A549 (cell line): ENCODE measurements around the gene THRA.

Experiments
- EP300 ChIP-seq, 2 experiments: fragments of >200 bp; sonication (Bioruptor Twin); formaldehyde crosslinking; IDR thresholded peaks; 2 replicates in 1 of 2; 3 replicates in 1 of 2; pipeline ENCODE4 v1.6.1; 2016 to 2017
- ESRRA ChIP-seq: fragments of 150-350 bp; IDR thresholded peaks from 2 replicates; pipeline ENCODE4 v1.6.1; 2014; ENCODE audit warnings: mild to moderate bottlenecking, low read length, borderline replicate concordance
- HOXB5 ChIP-seq: fragments of 250-450 bp; sonication (Bioruptor Pico); IDR thresholded peaks from 2 replicates; pipeline ENCODE4 v1.5.0; 2020; ENCODE audit warnings: mild to moderate bottlenecking, moderate library complexity
- MAFK ChIP-seq: fragments of 450-650 bp; IDR thresholded peaks from 2 replicates; pipeline ENCODE4 v1.6.1; 2014; ENCODE audit not compliant: partially characterized antibody
- POLR2A ChIP-seq: IDR thresholded peaks from 2 replicates; pipeline ENCODE4 v1.6.1; 2012; ENCODE audit warnings: mild to moderate bottlenecking, low read length
- POLR2AphosphoS2 ChIP-seq: conservative IDR thresholded peaks from 2 replicates; pipeline ENCODE4 v1.6.1; 2012; ENCODE audit warnings: low read length, improper control_type of control experiment, inconsistent platforms
- SREBF2 ChIP-seq: fragments of 450-650 bp; IDR thresholded peaks from 2 replicates; pipeline ENCODE4 v1.6.1; 2014; ENCODE audit warnings: mild to moderate bottlenecking, moderate library complexity
- TP53 ChIP-seq: fragments of 250-450 bp; sonication (Bioruptor Pico); IDR thresholded peaks from 2 replicates; pipeline ENCODE4 v1.5.0; 2021; ENCODE audit warnings: mild to moderate bottlenecking, moderate library complexity
- ZC3H11A ChIP-seq: fragments of 450-650 bp; IDR thresholded peaks from 2 replicates; pipeline ENCODE4 v1.6.1; 2014; ENCODE audit warnings: antibody characterized with exemption, mild to moderate bottlenecking
- ZFP36 ChIP-seq: fragments of 450-650 bp; IDR thresholded peaks from 2 replicates; pipeline ENCODE4 v1.6.1; 2014; ENCODE audit warnings: borderline replicate concordance; ENCODE audit not compliant: partially characterized antibody
- TF ChIP-seq, protein P1 (sequence below): fragments of 200-600 bp; sonication (generic); IDR thresholded peaks from 2 replicates; pipeline ENCODE4 v1.6.1; 2016; ENCODE audit warnings: antibody characterized with exemption, mild to moderate bottlenecking, moderate library complexity
- TF ChIP-seq, protein P2 (sequence below): fragments of >200 bp; sonication (Bioruptor Twin); formaldehyde crosslinking; IDR thresholded peaks from 3 replicates; pipeline ENCODE4 v1.5.1; 2016
- TF ChIP-seq, protein P3 (sequence below): IDR thresholded peaks from 2 replicates; pipeline ENCODE4 v1.6.1; 2012
- TF ChIP-seq, protein P4 (sequence below): fragments of 250-450 bp; sonication (Bioruptor Pico); IDR thresholded peaks from 2 replicates; pipeline ENCODE4 v1.5.0; 2021; ENCODE audit warnings: mild to moderate bottlenecking, moderate library complexity, borderline replicate concordance

DNA sequence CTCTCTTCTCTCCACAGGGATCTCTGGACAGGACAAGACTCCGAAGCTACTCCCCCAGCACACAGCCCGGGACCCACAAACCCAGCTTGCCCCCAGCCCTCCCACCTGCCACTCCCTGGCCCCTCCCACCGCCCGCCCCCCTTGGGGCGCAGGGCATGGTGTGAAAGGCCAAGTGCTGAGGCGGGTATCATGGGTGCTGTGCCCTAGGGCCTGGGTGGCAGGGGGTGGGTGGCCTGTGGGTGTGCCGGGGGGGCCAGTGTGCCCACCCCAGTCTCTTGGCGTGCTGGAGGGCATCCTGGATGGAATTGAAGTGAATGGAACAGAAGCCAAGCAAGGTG, 11.4 kb downstream of the THRA start:
- no peak for TF ChIP-seq POLR2A
- TF ChIP-seq, protein P1, sequence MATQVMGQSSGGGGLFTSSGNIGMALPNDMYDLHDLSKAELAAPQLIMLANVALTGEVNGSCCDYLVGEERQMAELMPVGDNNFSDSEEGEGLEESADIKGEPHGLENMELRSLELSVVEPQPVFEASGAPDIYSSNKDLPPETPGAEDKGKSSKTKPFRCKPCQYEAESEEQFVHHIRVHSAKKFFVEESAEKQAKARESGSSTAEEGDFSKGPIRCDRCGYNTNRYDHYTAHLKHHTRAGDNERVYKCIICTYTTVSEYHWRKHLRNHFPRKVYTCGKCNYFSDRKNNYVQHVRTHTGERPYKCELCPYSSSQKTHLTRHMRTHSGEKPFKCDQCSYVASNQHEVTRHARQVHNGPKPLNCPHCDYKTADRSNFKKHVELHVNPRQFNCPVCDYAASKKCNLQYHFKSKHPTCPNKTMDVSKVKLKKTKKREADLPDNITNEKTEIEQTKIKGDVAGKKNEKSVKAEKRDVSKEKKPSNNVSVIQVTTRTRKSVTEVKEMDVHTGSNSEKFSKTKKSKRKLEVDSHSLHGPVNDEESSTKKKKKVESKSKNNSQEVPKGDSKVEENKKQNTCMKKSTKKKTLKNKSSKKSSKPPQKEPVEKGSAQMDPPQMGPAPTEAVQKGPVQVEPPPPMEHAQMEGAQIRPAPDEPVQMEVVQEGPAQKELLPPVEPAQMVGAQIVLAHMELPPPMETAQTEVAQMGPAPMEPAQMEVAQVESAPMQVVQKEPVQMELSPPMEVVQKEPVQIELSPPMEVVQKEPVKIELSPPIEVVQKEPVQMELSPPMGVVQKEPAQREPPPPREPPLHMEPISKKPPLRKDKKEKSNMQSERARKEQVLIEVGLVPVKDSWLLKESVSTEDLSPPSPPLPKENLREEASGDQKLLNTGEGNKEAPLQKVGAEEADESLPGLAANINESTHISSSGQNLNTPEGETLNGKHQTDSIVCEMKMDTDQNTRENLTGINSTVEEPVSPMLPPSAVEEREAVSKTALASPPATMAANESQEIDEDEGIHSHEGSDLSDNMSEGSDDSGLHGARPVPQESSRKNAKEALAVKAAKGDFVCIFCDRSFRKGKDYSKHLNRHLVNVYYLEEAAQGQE, result no peak
- TF ChIP-seq, protein P2, sequence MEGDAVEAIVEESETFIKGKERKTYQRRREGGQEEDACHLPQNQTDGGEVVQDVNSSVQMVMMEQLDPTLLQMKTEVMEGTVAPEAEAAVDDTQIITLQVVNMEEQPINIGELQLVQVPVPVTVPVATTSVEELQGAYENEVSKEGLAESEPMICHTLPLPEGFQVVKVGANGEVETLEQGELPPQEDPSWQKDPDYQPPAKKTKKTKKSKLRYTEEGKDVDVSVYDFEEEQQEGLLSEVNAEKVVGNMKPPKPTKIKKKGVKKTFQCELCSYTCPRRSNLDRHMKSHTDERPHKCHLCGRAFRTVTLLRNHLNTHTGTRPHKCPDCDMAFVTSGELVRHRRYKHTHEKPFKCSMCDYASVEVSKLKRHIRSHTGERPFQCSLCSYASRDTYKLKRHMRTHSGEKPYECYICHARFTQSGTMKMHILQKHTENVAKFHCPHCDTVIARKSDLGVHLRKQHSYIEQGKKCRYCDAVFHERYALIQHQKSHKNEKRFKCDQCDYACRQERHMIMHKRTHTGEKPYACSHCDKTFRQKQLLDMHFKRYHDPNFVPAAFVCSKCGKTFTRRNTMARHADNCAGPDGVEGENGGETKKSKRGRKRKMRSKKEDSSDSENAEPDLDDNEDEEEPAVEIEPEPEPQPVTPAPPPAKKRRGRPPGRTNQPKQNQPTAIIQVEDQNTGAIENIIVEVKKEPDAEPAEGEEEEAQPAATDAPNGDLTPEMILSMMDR, result no peak
- TF ChIP-seq, protein P3, sequence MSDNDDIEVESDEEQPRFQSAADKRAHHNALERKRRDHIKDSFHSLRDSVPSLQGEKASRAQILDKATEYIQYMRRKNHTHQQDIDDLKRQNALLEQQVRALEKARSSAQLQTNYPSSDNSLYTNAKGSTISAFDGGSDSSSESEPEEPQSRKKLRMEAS, result no peak
- TF ChIP-seq, protein P4, sequence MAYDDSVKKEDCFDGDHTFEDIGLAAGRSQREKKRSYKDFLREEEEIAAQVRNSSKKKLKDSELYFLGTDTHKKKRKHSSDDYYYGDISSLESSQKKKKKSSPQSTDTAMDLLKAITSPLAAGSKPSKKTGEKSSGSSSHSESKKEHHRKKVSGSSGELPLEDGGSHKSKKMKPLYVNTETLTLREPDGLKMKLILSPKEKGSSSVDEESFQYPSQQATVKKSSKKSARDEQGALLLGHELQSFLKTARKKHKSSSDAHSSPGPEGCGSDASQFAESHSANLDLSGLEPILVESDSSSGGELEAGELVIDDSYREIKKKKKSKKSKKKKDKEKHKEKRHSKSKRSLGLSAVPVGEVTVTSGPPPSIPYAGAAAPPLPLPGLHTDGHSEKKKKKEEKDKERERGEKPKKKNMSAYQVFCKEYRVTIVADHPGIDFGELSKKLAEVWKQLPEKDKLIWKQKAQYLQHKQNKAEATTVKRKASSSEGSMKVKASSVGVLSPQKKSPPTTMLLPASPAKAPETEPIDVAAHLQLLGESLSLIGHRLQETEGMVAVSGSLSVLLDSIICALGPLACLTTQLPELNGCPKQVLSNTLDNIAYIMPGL (CRISPR knock-in tag), result no peak
- no peak for TF ChIP-seq POLR2AphosphoS2
- TF ChIP-seq EP300 (IDR thresholded peaks at IDR 0.05), result no peak
- no peak for TF ChIP-seq ESRRA
- no peak for TF ChIP-seq ZC3H11A
- no peak for TF ChIP-seq SREBF2
- no peak for TF ChIP-seq TP53
- no peak for TF ChIP-seq HOXB5 (CRISPR knock-in tag)
- TF ChIP-seq ZFP36, result no peak
- TF ChIP-seq MAFK, result no peak
